HG03354 (cell line): ENCODE data around the gene TMX4.
"Not testable (repeated sequence)": the region's sequence is repeated elsewhere in the genome, so short reads cannot be mapped to it uniquely, and the experiment has no call there.

Source experiments
- ATAC-seq: cut with Tn5 transposase; IDR thresholded peaks from one replicate; pipeline ENCODE4 v1.9.1; 2021; ENCODE audit warnings: mild to moderate bottlenecking; ENCODE audit not compliant: unreplicated experiment, poor library complexity, severe bottlenecking

The TMX4 gene

GRCh38 chr20:7975851-7976414, 43.6 kb downstream of the TMX4 start:
- ATAC-seq: no peak

GRCh38 chr20:7974785-7975435, 44.7 kb downstream of the TMX4 start:
- no peak for ATAC-seq

GRCh38 chr20:7971536-7972280, 47.9 kb downstream of the TMX4 start:
- ATAC-seq: no peak

- ATAC-seq: no peak
Measured at GRCh38 chr20:7967199-7967844, 52.2 kb downstream of the TMX4 start.

- ATAC-seq: no peak
Measured at GRCh38 chr20:7966176-7966575, 53.4 kb downstream of the TMX4 start.

GRCh38 chr20:7959484-7959883, 60.1 kb downstream of the TMX4 start:
- ATAC-seq: no peak

GRCh38 chr20:7956561-7956960, 63.0 kb downstream of the TMX4 start:
- not testable (repeated sequence) for ATAC-seq

- ATAC-seq: no peak
Measured at GRCh38 chr20:7950387-7950786, 69.2 kb downstream of the TMX4 start.

- no peak for ATAC-seq
Measured at GRCh38 chr20:7943891-7944290, 75.7 kb downstream of the TMX4 start.

GRCh38 chr20:7940341-7940740, 79.2 kb downstream of the TMX4 start, which contains the start of gene HAO1:
TSS of gene HAO1 (minus strand) at chr20:7940458. CDS start at chr20:7940422, 36 bp downstream.
- ATAC-seq: no peak

- no peak for ATAC-seq
Measured at GRCh38 chr20:7939663-7940062, 79.9 kb downstream of the TMX4 start.

GRCh38 chr20:7938058-7938457, 81.5 kb downstream of the TMX4 start:
- ATAC-seq: no peak

GRCh38 chr20:7937328-7937727, 82.2 kb downstream of the TMX4 start:
- no peak for ATAC-seq

GRCh38 chr20:7935027-7935551, 84.5 kb downstream of the TMX4 start:
- peak; percentile 61 for ATAC-seq

- ATAC-seq: no peak
Measured at GRCh38 chr20:7933346-7933745, 86.2 kb downstream of the TMX4 start.

- peak; percentile 57 for ATAC-seq
Measured at GRCh38 chr20:7930343-7930742, 89.2 kb downstream of the TMX4 start.
